Stomach (tissue), 9 donors: ENCODE measurements around the gene ZBTB34. TPM values are rescaled to one million over a fixed set of nuclear protein-coding genes. Genes with fewer than 3 reads are reported as not detected.

ENCODE experiments used
- DNase-seq, 2 donors: peaks; one replicate each; pipeline versions ENCODE4 v3.0.0 to v3.0.0-alpha.2; 2013 to 2019
- H3K27ac ChIP-seq, 5 donors: fragments of 200-600 bp in 4 of 5; sonication (generic) in 4 of 5; one replicate each; pipeline ENCODE4 v1.5.1; 2013 to 2019; ENCODE audit warnings: mild to moderate bottlenecking in 1 of 5, moderate library complexity in 1 of 5
- H3K27me3 ChIP-seq, 3 donors: fragments of 200-600 bp; sonication (generic); one replicate each; pipeline ENCODE4 v1.5.1; 2017 to 2019; ENCODE audit warnings: mixed run types in 1 of 3
- H3K36me3 ChIP-seq, 4 donors: fragments of 200-600 bp; sonication (generic); 1 replicate in 3 of 4; 2 replicates in 1 of 4; pipeline ENCODE4 v1.5.1; 2016 to 2019
- H3K4me1 ChIP-seq, 4 donors: fragments of 200-600 bp; sonication (generic); one replicate each; pipeline ENCODE4 v1.5.1; 2016 to 2019
- H3K4me3 ChIP-seq, 4 donors: fragments of 200-600 bp; sonication (generic) in 3 of 4; one replicate each; pipeline ENCODE4 v1.5.1; 2016 to 2019; ENCODE audit warnings: mild to moderate bottlenecking in 1 of 4
- H3K9me3 ChIP-seq, 4 donors: fragments of 200-600 bp; sonication (generic); one replicate each; pipeline ENCODE4 v1.5.1; 2016 to 2019
- EP300 ChIP-seq: sonication (generic); formaldehyde crosslinking; IDR thresholded peaks from one replicate; pipeline ENCODE4 v1.6.1; 2017; ENCODE audit warnings: antibody characterized with exemption
- POLR2A ChIP-seq, 4 donors: fragments of 450-650 bp; IDR thresholded peaks; one replicate each; pipeline ENCODE4 v1.6.1; 2016; ENCODE audit warnings: antibody characterized with exemption in 4 of 4, control low read depth in 2 of 4, mild to moderate bottlenecking in 1 of 4, moderate library complexity in 1 of 4
- POLR2AphosphoS5 ChIP-seq, 3 donors: sonication (generic); formaldehyde crosslinking; IDR thresholded peaks; one replicate each; pipeline ENCODE4 v1.6.1; 2016; ENCODE audit warnings: antibody characterized with exemption in 3 of 3
- WGBS, 5 donors: extraction: QIAGEN DNeasy Blood & Tissue Kit in 3 of 5; methylation state at CpG; one replicate each; pipeline versions ENCODE4 v1.1.5 to v1.1.7; 2013 to 2018; 5-methylcytosine and 5-hydroxymethylcytosine counted together
- intact Hi-C: fragments of 100-400 bp; cut with DNase I; formaldehyde crosslinking; loops from one replicate; pipeline ENCODE4 v1.15.1; 2023; ENCODE audit warnings: low total_unique reads
- polyA plus RNA-seq, 3 donors: library from polyadenylated mRNA; stranded (reverse); fragments of 200-250 nt; gene quantifications; one replicate each; pipeline ENCODE4 v1.2.3, GENCODE V29; 2013
- total RNA-seq, 5 donors: library from RNA; depleted of rRNA; stranded (reverse); fragments of >200 nt; gene quantifications; one replicate each; pipeline versions ENCODE4 v1.1.0 to v1.2.3, GENCODE V29; 2014 to 2016
- TF ChIP-seq, protein P1 (sequence below), 7 experiments: fragments of 450-650 bp in 4 of 7; fragments of 200-600 bp in 3 of 7; sonication (generic) in 3 of 7; IDR thresholded peaks; one replicate each; pipeline ENCODE4 v1.5.1; 2016 to 2019; ENCODE audit warnings: antibody characterized with exemption in 7 of 7, control low read depth in 2 of 7, mild to moderate bottlenecking in 1 of 7
- donor health status: healthy with polysubstance abuse.
- donor health status: Bipolar disorder and iron deficiency.
- donor health status: healthy.

ZBTB34 gene
- total and polyA plus RNA-seq, 8 donors: 0.92 to 25.7 (median 9.7) TPM

DNA sequence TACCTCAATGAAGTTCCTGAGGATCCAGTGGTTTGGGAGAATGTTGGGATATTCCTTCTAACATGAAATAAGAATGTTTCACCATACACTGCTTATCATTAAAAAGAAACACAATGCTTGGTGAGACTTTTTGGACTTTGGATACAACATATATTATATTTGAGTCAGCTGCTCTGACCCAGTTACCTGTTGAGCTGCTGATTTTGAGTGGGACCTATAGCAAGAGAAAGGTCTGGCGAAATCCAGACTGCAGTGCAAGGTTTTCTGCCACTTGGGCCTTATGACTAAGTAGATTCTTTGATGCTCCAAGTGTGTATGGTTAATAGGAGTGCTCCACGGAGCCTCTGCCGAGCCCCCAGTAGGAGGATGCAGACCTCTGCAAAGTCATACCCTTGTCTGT is 44.1 kb downstream of the ZBTB34 start:
- TF ChIP-seq POLR2AphosphoS5 (IDR thresholded peaks at IDR 0.05) (no peak), EP300 (no peak), POLR2A (IDR thresholded peaks at IDR 0.05) (no peak)
- no peak overlapping the region for H3K4me3 ChIP-seq
- H3K9me3 ChIP-seq: peaks cover 0 to 10% (median 3%) of the 10 kb centered on the region in 4 donors
- WGBS, 5 donors: 79 to 91% (median 88%) methylated on average over 3 of the region's 3 CpGs
- peaks cover 0 to 14% (median 0%) of the 10 kb centered on the region in 3 donors for H3K27me3 ChIP-seq
- DNase-seq: no peak
- no peak overlapping the region for H3K27ac ChIP-seq
- intact Hi-C loops: no loop called here
- no peaks in the 10 kb centered on the region for H3K36me3 ChIP-seq
- no peaks in the 10 kb centered on the region for H3K4me1 ChIP-seq

DNA sequence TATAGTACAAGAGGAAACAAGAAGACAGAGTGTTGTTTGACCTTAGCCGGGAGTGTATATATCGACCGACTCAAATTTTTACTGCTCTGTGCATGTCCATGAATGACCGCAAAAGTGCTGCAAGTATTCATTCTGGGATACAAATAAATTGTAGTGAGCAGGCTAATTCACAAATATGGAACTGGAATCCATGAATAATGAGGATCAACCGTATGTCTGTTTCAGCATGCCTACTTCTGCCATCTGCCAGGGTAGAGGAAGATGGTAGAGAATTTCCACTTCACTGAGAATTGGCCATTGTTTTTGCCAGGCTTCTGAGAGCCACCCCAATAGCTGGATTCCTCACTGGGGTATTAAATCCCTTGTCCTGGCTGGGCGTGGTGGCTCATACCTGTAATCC is 45.7 kb downstream of the ZBTB34 start:
- WGBS, 5 donors: 75 to 86% (median 80%) methylated on average over 6 of the region's 6 CpGs
- TF ChIP-seq, protein P1, sequence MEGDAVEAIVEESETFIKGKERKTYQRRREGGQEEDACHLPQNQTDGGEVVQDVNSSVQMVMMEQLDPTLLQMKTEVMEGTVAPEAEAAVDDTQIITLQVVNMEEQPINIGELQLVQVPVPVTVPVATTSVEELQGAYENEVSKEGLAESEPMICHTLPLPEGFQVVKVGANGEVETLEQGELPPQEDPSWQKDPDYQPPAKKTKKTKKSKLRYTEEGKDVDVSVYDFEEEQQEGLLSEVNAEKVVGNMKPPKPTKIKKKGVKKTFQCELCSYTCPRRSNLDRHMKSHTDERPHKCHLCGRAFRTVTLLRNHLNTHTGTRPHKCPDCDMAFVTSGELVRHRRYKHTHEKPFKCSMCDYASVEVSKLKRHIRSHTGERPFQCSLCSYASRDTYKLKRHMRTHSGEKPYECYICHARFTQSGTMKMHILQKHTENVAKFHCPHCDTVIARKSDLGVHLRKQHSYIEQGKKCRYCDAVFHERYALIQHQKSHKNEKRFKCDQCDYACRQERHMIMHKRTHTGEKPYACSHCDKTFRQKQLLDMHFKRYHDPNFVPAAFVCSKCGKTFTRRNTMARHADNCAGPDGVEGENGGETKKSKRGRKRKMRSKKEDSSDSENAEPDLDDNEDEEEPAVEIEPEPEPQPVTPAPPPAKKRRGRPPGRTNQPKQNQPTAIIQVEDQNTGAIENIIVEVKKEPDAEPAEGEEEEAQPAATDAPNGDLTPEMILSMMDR (IDR thresholded peaks at IDR 0.05): no peak
- no peak for TF ChIP-seq POLR2A (IDR thresholded peaks at IDR 0.05)
- Histone ChIP-seq H3K27me3 (peaks cover 0 to 14% (median 0%) of the 10 kb centered on the region in 3 donors), H3K9me3 (peaks cover 0 to 6% (median 2%) of the 10 kb centered on the region in 4 donors), H3K4me3 (no peak overlapping the region), H3K27ac (no peak overlapping the region), H3K4me1 (no peaks in the 10 kb centered on the region), H3K36me3 (no peaks in the 10 kb centered on the region)
- no peak for DNase-seq
- intact Hi-C loops: no loop called here

DNA sequence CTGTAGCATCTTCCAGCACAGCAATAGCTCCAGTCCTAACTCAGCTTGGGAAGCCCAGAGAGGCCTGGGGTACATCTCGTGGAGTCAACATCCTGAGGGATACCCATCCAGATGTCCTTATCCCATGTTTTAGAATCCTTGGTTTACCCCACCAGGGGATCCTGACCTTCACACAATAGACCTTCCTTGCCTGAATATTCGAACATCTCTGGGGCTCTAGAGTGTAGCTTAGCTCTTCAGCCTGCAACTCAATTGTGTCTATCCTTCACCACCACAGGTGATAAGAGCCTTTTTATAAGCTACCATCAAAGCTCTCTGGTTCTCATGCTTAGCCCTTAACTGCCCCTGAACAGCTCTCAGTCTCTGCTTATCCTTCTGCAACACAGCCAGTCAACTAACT is 46.6 kb downstream of the ZBTB34 start:
- TF ChIP-seq, protein P1 (IDR thresholded peaks at IDR 0.05): no peak
- TF ChIP-seq POLR2AphosphoS5 (IDR thresholded peaks at IDR 0.05): no peak
- no peak for TF ChIP-seq POLR2A (IDR thresholded peaks at IDR 0.05)
- no peak for DNase-seq
- intact Hi-C loops: no loop called here
- Histone ChIP-seq H3K9me3 (no peaks in the 10 kb centered on the region), H3K36me3 (no peaks in the 10 kb centered on the region), H3K4me3 (no peak overlapping the region), H3K27ac (no peak overlapping the region), H3K4me1 (no peaks in the 10 kb centered on the region), H3K27me3 (peaks cover 0 to 14% (median 0%) of the 10 kb centered on the region in 3 donors)
- 60 to 85% (median 71%) methylated on average over 2 of the region's 2 CpGs for WGBS, 5 donors

DNA sequence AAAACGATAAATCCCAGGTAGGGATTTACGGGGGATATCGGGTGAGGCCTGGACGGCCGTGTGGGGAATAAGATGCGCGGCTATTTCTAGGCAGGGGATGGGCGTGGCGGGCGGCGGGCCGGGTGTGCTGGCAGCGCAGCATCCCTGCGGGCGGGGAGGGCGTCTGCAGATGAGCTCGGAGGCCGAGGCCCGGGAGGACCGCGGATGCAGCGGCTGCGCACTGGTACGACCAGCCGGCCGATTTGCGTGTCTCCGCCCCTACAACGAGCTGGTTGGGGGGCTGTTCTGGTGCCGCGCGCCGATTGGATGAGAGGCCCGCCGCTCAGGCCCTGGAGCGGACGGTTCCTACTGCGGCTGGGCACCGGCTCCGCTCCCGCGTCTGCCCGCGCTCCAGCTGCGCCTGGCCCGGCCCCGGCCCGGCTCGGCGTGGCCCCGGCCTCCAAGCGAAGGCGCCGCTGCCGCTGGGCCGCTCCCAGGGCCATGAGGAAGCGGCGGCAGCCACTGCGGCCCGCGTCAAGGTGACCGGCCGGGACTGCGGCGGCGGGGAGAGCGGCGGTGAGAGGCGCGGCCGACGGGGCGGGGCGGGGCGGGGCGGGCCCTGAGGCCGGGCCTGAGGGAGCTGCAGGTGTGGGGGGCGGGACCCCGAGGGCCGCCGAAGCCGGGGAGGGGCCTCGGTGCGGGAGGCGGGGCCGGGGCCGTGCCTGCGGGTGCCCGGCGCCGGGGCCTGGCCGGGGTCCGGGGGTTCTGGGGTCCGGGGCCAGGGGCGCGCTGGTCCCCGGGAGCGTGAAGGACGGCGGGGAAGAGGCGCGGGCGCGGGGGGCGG is 54.2 kb downstream of the ZBTB34 start, which contains the start of gene RALGPS1:
Gene RALGPS1, plus strand, starts transcription at position 325 of the 823 bp plus-strand sequence. CDS start 47,508 bp downstream, outside the sequence.
- intact Hi-C loops: no loop called here
- 0 to 1% (median 0%) methylated on average over 32 to 102 of the region's 105 CpGs for WGBS, 5 donors
- Histone ChIP-seq H3K4me3 (peak within 1 kb of the TSS; percentile 61 to 76 (median 68)), H3K4me1 (peaks cover 0 to 25% (median 22%) of the 10 kb centered on the region in 4 donors), H3K27ac (peak within 1 kb of the TSS; percentile 80 to 96 (median 94)), H3K36me3 (no peaks in the 10 kb centered on the region), H3K9me3 (no peaks in the 10 kb centered on the region), H3K27me3 (no peaks in the 10 kb centered on the region)
- TF ChIP-seq, protein P1 (IDR thresholded peaks at IDR 0.05): no peak
- peak; percentile 26 to 86 (median 27) for TF ChIP-seq POLR2AphosphoS5 (IDR thresholded peaks at IDR 0.05)
- TF ChIP-seq EP300: no peak
- no peak for TF ChIP-seq POLR2A (IDR thresholded peaks at IDR 0.05)
- DNase-seq: peak; percentile 97 to 98
